Measurements from ENCODE around the gene ABCA4.

ABCA4 gene

GRCh38 chr1:94029130-94029993, 91.6 kb downstream of the ABCA4 start:
- no peak overlapping the region for H3K4me3 ChIP-seq (ENCODE audit: low read depth, low read length)
- TF ChIP-seq CTCF (IDR thresholded peaks at IDR 0.05; ENCODE audit: borderline replicate concordance, insufficient read depth, low read depth, low read length), result no peak

- no peak for TF ChIP-seq CTCF (IDR thresholded peaks at IDR 0.05; ENCODE audit: borderline replicate concordance, insufficient read depth, low read depth, low read length)
- H3K4me3 ChIP-seq (ENCODE audit: low read depth, low read length), result no peak overlapping the region
Observed at GRCh38 chr1:94027721-94028515, 93.0 kb downstream of the ABCA4 start.

- no peak overlapping the region for H3K4me3 ChIP-seq (ENCODE audit: low read depth, low read length)
- TF ChIP-seq CTCF (IDR thresholded peaks at IDR 0.05; ENCODE audit: borderline replicate concordance, insufficient read depth, low read depth, low read length), result no peak
Observed at GRCh38 chr1:94026619-94027380, 94.1 kb downstream of the ABCA4 start.

- no peak overlapping the region for H3K4me3 ChIP-seq (ENCODE audit: low read depth, low read length)
- TF ChIP-seq CTCF (IDR thresholded peaks at IDR 0.05; ENCODE audit: borderline replicate concordance, insufficient read depth, low read depth, low read length), result peak; percentile 39; the same call in 1 of the 2 replicates
Observed at GRCh38 chr1:94025383-94026340, 95.3 kb downstream of the ABCA4 start.

GRCh38 chr1:94024104-94024792, 96.7 kb downstream of the ABCA4 start:
- TF ChIP-seq CTCF (IDR thresholded peaks at IDR 0.05; ENCODE audit: borderline replicate concordance, insufficient read depth, low read depth, low read length), result no peak

More at GRCh38 chr1:94024104-94024792, 96.7 kb downstream of the ABCA4 start:
- no peak overlapping the region for H3K4me3 ChIP-seq (ENCODE audit: low read depth, low read length)
